Limb (tissue), 2 donors: Measurements from ENCODE around the gene LMLN.
"Not testable (repeated sequence)": the region's sequence is repeated elsewhere in the genome, so short reads cannot be mapped to it uniquely, and the experiment has no call there.

Source experiments
- DNase-seq, 2 donors: peaks; one replicate each; pipeline ENCODE4 v3.0.0-alpha.2; 2016; ENCODE audit errors: extremely low spot score in 2 of 2

LMLN gene

DNA sequence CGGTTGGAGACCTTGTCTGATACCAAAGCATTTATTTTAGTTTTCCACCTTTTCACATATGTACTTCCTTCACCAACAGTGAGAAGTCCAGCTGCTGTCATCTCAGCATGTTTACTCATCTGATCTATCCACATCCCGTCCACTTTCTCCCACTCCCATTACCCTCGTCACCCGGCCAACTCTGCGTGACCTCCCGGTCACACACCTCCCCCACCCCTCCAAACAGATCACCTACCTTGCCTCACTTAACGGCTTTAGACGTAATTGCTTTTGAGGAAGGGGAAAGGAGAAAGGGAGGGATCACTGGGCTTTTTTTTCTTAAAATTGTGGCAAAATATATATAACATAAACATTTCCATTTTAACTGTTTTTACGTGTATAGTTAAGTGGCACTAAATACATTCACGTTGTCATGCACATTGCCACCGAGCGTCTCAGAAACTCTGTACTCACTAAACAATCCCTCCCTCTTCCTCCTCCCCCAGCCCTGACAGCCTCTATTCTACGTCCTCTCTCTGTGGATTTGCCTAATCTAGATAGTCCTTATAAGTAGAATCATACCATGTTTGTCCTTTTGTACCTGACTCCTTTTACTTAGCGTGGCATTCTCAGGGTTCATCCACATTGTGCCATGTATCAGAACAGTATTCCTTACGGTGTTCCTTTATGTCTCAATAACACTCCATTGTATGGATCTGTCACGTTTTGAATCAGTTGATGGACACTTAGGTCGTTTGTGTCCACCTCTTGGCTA lies 67.2 kb downstream of the LMLN start:
- DNase-seq: no peak

DNA sequence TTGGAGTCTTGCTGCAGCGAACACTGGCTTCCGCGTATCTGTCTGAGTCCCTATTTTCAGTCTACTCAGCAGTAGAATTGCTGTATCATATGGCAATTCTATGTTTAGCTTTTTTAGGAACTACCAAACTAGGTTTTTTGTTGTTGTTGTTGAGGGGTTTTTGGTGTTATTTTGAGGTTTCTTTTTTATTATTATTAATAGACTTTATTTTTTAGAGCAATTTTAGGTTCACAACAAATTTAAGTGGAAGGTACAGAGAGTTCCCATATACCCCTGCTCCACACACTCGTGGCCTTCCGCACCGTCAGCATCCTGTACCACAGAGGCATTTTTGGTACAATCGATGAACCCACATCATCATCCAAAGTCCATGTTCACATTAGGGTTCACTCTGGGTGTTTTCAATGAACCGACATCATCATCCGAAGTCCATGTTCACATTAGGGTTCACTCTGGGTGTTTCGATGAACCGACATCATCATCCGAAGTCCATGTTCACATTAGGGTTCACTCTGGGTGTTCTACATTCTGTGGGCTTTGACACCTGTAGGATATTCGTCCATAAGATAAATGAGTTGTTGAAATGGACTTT lies 67.9 kb downstream of the LMLN start:
- DNase-seq: no peak

DNA sequence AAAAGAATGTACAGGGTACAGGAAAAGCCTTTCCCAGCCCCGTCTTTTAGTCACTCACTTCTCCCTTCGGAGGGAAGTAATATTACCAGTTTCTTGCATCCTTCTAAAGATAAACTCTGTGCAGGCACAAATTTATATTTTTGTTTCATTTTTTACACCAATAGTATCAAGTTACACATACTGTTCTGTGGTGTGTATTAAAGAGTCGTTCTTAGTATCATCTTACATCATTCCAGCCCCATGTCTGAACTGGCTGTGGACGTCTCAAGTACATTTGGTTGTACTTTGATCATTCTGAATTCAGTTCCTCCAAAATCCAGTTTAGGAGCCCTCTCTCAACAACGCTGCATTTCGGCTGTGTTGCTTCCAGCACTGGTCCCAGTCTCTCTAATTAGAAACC lies 68.7 kb downstream of the LMLN start:
- DNase-seq: peak in 1 of 2 donors; percentile 17

DNA sequence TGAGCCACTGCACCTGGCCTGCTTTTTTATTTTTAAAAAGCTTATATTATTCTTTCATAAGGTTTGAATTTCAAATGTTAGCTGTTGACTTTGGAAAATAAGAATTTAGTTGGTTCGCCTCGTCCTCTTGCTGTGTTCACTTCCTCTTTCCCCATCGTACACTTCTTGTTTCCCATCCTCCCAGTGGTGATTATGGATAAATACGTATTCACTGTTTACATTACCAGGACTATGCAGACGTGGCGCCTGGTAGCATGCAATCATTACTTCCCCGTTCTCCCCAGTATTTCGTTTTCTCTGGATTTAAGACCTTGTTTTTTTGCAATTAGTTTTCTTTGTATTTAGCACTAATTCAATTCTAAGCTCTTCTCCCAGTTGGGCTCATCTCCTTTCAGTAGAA lies 70.1 kb downstream of the LMLN start:
- DNase-seq: no peak

DNA sequence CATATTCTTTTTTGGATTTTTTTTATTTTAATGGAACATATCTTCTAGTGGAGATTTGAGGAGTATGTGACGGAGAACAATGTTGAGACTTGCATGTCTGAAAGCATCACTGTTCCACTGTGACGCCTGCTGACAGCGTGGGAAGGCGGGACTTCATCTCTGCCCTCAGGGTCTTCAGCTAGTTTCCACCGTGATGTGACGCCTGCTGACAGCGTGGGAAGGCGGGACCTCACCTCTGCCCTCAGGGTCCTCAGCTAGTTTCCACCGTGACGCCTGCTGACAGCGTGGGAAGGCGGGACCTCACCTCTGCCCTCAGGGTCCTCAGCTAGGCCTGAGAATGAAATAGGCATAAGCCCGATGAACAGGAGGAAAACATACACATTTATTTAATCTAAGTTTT lies 70.7 kb downstream of the LMLN start:
- no peak for DNase-seq

DNA sequence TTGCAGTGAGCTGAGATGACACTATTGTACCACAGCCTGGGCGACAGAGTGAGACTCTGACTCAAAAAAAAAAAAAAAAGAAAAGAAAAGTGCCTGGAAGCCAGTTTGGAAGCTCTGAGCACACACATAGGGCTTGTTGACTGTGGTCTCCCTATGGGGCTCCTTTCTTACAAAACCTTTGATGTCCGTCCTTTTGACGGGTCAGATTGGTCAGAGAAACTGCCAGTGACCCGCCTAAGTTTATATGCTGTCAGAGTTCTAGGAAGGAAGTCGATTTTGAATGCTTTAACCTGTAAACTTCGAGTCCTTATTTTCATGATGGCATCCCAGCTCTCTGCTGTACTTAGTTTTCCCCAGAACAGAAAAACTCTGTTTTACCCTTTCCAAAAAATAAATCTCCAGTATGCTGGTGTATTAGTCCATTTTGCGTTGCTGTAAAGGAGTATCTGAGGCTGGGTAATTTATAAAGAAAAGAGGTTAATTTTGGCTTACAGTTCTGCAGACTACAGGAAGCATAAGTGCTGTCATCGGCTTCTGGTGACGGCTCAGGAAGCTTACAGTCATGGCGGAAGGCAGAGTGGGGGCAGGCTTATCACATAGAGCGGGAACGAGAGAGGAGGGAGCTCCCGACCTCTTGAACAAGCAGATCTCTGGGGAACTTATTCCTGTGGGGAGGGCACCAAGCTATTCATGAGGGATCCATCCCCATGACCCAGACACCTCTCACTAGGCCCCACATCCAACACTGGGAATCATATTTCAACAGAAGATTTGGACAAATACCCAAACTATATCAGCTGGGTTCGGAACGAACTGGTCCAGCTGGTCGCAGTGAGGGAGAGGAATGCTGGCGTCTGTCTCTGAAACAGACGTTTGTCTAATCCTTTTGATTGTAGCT lies 72.3 kb downstream of the LMLN start:
- no peak for DNase-seq

DNA sequence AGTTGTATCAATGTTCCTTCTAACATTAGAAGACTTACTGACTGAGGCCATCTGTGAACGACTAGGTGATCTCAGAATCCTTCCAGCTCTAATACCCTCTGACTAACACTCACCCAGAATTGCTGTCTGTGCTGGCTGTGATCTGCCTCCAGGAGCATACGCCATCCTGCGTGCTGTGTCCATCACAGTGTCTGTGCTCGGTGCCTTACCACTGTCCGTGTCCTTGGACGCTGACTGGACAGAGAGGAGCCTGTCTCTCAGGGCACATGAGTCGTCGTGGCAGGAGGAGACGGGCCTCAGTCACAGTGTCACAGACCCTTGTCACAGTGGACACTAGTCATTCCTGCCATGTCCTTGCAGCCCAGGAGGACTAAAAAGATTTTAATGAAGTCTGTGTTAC lies 83.1 kb downstream of the LMLN start:
- DNase-seq: no peak

DNA sequence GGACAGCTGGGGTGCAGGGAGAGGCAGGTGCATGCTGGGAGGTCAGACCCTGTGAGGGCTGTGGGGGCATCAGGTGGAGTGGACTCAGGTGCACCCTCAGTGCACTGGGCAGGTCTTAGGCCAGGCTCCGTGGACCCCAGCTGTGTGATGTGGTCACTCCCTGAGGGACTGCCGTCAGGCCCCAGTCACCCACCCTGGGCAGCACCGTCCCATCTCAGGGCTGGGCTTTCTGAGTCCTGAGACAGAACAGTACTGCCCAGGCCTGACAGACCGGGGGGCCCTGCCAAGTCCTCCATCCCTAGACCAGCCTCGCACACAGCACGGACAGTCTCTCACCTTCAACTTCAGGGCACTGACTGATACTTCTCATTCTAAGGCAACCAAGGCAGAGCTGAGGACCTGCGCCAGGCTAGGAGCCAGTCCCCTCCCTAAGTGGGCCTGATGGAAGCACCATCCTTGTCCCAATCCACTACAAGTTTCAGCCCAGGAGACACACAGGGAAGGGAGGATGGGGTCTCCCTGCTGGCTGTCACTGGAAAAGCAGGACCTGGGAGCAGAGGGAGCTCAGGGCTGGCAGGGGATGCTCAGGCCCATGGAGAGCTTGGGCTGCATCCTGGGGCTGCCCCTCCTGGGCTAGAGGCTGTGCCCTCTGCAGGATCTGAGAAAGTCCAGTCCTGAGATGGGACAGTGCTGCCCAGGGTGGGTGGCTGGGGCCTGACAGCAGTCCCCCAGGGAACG lies 86.3 kb downstream of the LMLN start:
- DNase-seq: no peak

DNA sequence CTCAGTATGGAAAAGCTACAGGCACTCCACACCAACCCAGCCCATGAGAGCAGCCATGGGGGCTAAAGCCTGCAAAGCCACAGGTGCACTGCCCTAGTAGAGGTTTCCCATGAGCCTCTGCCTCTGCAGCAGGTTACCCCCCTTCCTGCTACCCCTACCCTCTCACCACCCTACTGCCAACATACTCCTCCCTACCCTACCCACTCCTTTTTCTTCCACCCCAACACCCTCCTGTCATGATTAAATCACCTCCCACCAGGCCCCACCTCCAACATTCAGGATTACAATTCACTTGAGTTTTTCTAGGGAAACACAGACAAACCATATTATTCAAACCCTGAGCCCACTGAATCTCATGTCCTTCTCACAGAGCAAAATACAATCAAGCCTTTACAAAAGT lies 88.4 kb downstream of the LMLN start:
- no peak for DNase-seq

DNA sequence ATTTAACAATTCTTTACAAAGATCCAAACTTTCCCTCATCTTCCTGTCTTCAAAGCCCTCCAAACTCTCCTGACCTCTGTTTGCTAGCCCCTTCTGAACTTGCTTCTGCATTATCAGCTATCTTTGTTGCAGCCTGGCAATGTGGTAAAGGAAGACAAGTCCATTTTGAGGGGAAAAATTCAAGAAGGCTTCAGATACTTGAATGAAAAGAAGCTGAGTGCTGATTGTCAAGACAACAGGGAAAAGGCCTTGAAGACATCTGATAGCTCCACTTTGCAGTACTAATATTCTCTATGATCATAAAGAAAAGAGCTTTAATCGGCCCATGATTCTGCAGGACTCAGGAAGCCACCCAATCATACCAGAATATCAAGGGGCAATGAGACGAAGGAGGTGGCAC lies 91.8 kb downstream of the LMLN start:
- DNase-seq: no peak

DNA sequence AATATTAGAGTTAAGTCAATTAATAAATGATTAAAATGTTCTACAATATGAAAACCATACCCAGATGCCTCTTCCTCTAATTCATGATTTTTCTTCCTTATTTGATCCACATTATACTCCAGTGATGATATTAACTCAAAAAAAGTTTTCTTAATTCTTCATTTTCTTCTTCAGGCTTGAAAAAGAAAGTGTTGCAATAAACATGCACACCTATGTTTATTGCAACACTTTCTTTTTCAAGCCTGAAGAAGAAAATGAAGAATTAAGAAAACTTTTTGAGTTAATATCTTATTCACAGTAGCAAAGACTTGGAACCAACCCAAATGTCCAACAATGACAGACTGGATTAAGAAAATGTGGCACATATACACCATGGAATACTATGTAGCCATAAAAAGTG lies 93.4 kb downstream of the LMLN start:
- not testable (repeated sequence) for DNase-seq

DNA sequence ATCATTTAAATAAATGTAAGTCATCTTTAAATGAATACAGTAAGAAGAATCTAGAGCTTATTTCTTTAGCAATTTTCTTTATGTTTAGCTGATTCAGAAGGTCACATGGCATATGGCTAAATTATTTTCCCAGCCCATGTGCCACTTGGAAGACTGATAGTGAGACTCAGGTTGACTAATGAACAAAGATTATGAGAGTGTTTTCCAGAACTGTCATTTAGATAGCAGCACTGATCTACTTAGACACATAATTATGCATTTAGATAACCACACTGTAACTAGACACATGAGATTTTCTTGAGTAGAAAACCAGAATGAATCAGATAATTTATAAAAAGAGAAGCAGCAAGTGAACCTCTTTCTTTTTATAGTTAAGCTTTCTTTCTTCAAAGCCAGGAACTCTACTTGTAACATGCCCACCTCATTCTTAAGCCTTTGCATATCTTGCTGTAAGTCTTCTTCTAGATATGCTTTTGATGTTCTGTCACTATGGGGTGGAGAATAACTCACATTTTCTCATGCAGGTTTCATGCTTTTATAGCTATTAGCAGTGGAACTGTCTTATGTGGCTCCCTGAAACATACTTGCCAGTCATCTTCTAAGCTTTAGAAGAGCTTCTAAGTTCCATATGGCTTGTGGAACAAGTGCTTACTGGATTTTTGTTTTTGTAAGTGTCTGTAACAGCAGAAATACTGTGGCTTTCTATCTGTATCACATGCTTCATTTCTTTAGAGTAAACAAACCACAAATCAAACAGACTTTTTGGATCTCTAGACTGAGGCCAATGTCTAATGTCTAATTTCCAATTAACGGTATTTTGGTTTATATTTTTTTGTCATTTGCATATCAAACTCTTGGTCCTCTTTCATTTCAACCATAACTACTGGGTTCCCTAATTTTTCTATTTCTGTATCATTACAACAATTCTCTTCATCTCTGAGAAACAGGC lies 101.4 kb downstream of the LMLN start:
- no peak for DNase-seq

DNA sequence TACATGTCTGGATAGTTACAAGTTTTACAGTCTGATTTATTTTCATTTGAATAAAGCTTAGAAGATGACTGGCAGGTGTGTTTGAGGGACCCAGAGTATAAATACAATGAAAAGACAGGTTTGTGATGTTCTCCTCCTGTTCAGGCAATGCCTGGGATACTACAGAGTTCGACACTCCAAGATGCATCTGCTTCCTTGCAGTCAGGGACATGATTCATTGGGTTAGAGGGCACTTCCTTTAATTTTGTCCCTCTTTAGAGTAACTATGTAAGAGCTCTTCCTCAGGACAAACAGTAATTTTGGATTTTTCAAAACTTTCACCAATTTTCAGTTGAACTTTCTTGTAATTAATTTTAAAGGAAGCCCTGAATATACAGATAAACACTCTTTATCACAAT lies 102.0 kb downstream of the LMLN start:
- DNase-seq: no peak

DNA sequence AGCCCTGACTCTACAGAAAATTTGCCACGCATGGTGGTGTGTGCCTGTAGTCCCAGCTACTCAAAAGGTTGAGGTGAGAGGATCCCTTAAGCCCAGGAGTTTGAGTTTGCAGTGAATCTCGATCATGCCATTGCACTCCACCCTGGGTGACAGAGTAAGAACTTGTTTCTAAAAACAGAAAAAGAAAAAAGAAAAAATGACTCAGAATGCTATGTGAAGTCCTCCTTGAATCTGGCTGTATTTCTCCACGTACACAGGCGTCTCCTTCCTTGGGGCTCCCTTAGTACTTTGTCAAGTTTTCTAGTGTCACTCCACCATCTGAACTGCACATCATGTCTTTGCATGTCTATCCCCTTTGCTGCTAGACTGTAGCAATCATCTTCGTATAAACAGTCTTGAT lies 104.4 kb downstream of the LMLN start:
- no peak for DNase-seq

DNA sequence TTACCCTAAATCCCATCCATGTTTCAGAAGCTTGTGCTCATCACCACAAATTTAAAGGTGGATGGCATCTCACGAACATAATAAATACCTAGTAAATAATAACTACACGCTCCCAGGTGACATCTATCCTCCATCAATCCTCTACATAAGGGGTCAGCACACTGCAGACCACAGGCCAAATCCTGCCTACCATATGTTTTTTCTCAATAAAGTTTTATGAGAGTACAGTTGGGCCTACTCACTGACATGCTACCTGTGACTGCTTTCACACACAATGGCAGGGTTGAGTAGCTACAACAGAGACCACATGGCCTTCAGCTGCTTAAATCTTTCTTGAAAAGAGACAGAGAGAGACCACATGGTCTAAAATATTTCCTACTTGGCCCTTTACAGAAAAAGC lies 105.9 kb downstream of the LMLN start:
- no peak for DNase-seq

DNA sequence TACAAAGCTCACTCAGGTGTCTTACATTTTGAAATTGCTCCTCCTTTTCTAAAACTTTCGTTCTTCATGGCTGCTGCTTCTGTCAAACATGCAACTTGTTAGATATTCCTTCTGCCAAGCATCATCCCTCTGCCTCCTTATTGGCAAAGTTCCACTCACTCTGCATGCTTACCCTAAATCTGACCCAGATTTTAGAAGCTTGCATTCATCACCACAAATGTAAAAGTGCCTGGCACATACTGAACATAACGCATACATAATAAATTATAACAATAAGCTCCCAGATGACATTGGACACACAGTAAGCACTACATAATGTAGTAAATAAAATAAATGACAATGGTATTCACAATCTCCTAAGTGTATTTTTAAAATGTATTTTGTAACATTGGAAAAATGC lies 107.4 kb downstream of the LMLN start:
- no peak for DNase-seq

DNA sequence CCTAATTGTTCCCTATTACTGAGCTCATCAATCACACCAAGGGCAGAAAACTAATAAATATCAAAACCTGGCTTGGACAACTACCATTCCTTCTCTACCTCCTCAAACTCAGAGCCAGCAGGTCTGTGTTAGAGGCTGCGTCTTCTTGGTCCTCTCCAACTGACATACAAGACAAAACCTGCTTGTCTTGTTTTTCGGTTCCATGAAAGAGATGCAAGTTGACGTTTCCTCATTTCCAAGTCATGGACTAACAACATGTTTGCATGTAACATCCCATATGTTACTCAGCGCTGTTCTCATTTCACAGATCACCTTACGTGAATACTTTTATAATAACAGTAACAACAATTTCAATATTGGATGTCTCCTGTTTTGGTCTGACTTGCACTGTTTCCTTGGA lies 110.9 kb downstream of the LMLN start:
- no peak for DNase-seq

DNA sequence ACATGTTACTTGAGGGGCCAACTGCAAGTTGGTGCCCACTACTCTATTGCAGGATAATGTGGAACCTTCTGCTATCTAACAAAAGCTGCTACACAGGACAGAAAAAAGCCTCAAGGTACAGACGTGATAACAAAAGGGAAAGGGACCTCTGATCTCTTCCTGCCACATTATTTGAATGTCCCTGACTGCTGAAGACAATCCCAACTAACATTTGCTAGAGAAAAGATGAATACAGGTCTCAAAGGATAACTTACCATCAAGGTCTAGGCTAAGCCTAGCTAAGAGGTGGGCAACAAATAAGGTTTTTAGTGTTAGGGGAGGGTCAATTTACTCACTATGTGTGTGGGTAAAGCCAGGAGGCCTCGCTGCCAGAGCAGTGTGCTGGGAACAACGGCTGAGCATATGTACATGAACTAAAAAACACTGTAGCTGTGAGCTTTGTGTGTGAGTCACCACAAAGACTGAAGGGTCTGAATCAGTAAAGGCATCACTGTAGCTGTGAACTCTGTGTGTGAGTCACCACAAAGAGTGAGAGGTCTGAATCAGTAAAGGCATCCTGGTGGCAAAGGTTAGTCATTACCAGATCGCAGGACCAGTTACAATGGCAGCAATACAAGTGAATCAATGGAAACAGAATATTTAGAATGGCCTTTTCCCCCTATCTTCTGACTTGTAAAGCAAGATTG lies 111.7 kb downstream of the LMLN start:
- DNase-seq: no peak

DNA sequence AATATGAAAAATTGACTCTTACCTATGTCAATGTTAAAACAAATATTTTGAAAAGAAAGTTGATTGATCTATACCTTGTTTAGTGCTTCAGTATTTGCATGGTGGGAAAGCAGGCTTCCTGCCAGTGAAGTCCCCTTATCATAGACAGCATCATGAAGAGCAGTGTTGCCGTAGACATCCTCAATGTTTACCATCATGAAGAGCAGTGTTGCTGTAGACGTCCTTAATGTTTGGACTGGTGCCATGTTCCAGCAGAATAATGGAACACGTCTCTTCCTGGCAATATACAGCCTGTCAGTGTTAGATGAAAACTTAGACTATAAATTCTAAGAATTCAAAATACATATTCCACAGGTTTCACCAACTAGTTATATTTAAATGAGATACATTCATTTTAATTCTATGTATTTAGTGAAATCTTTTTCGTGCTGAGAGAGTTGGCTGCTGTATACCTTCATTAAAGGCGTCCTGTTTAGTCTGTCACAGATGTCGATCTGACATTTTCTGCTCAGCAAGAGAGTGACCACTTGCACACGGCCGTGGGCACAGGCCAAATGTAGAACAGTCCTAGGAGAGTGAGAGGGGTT lies 116.8 kb downstream of the LMLN start:
- no peak for DNase-seq
